Panc1 (cell line): ENCODE data around the gene LINC00305. TPM values are rescaled to one million over a fixed set of nuclear protein-coding genes. Genes with fewer than 3 reads are reported as not detected.

Experiments
- ATAC-seq: fragments of 200-7000 bp; cut with Tn5 transposase; 2 replicates; pipeline ENCODE4 v1.9.1; 2020; ENCODE audit warnings: mild to moderate bottlenecking, moderate library complexity
- BruUV-seq: library from RNA; stranded (reverse); fragments of 400-500 nt; replicated peaks from 2 replicates; lab custom pipeline; 2021; lab: Mats Ljungman, UMichigan
- CTCF ChIA-PET: fragments of 300-600 bp; sonication (Branson Sonifier 250); formaldehyde crosslinking; loops from one replicate; lab custom pipeline; 2022; ENCODE audit warnings: antibody characterized with exemption; lab: Charles Lee
- POLR2A ChIA-PET: fragments of 300-600 bp; sonication (Branson Sonifier 250); formaldehyde crosslinking; loops from one replicate; lab custom pipeline; 2022; ENCODE audit warnings: antibody characterized with exemption; lab: Charles Lee
- DNase-seq: peaks from one replicate; pipeline ENCODE4 v3.0.0-alpha.2; 2010; ENCODE audit warnings: low read depth, low spot score
- H3K27ac ChIP-seq: 2 replicates; pipeline ENCODE4 v1.5.1; 2011; ENCODE audit warnings: mild to moderate bottlenecking, low read length, inconsistent platforms
- H3K27me3 ChIP-seq: fragments of 200-500 bp; sonication (Bioruptor generic); 2 replicates; pipeline ENCODE4 v1.6.0; 2014; ENCODE audit warnings: low read length, inconsistent platforms; ENCODE audit not compliant: control insufficient read depth, insufficient read depth
- H3K36me3 ChIP-seq: fragments of 200-500 bp; sonication (Bioruptor generic); 2 replicates; pipeline ENCODE4 v1.5.1; 2014; ENCODE audit warnings: inconsistent platforms, mild to moderate bottlenecking, low read length, moderate library complexity; ENCODE audit not compliant: control insufficient read depth, insufficient read depth
- H3K4me1 ChIP-seq: 2 replicates; pipeline ENCODE4 v1.5.1; 2011; ENCODE audit warnings: inconsistent platforms, mild to moderate bottlenecking, low read length, moderate library complexity; ENCODE audit not compliant: control insufficient read depth, insufficient read depth
- H3K4me3 ChIP-seq, 2 experiments: 2 replicates each; pipeline ENCODE4 v1.5.1; 2011 to 2012; ENCODE audit warnings: low read depth in 2 of 2, low read length in 2 of 2, mild to moderate bottlenecking in 2 of 2, inconsistent platforms in 1 of 2, moderate library complexity in 1 of 2
- H3K9me3 ChIP-seq: fragments of 200-500 bp; sonication (Bioruptor generic); 2 replicates; pipeline ENCODE4 v1.5.1; 2014; ENCODE audit warnings: low read depth, mild to moderate bottlenecking, inconsistent platforms, low read length, moderate library complexity; ENCODE audit not compliant: control insufficient read depth, insufficient read depth
- CTCF ChIP-seq: fragments of 450-650 bp; IDR thresholded peaks from 2 replicates; pipeline ENCODE4 v1.5.1; 2017; ENCODE audit warnings: mild to moderate bottlenecking
- POLR2AphosphoS5 ChIP-seq: IDR thresholded peaks from 2 replicates; pipeline ENCODE4 v1.6.1; 2012; ENCODE audit warnings: mild to moderate bottlenecking, low read depth, low read length, moderate library complexity
- REST ChIP-seq, 2 experiments: IDR thresholded peaks; 2 replicates each; pipeline ENCODE4 v1.6.1; 2011 to 2012; ENCODE audit warnings: low read depth in 2 of 2, control low read depth in 1 of 2, low read length in 1 of 2, mild to moderate bottlenecking in 1 of 2, moderate library complexity in 1 of 2; ENCODE audit not compliant: insufficient read depth in 1 of 2
- SIN3A ChIP-seq: IDR thresholded peaks from 2 replicates; pipeline ENCODE4 v1.6.1; 2012; ENCODE audit warnings: low read depth, mild to moderate bottlenecking, low read length, moderate library complexity, borderline replicate concordance; ENCODE audit not compliant: insufficient read depth
- TCF7L2 ChIP-seq: IDR thresholded peaks from 2 replicates; pipeline ENCODE4 v1.6.1; 2011; ENCODE audit warnings: mild to moderate bottlenecking, low read depth, low read length, inconsistent platforms
- in situ Hi-C: cut with HindIII; loops from 2 replicates; pipeline ENCODE4 v1.10.0; 2016; ENCODE audit warnings: low sequenced_read_pairs, low pct_unique_long_range_greater_than_20kb
- intact Hi-C: fragments of 100-400 bp; cut with micrococcal nuclease; formaldehyde crosslinking; loops from one replicate; pipeline ENCODE4 v1.10.0; 2022; ENCODE audit not compliant: unreplicated experiment
- total RNA-seq: library from RNA; stranded (reverse); gene quantifications from one replicate; pipeline ENCODE4 v1.2.1, GENCODE V29; 2021; ENCODE audit not compliant: unreplicated experiment

Gene LINC00305
- total RNA-seq, 1 experiment from 2014 or later: not detected

GRCh38 chr18:64137914-64138313, 11.0 kb downstream of the LINC00305 start:
- CTCF ChIA-PET: no interaction called here

GRCh38 chr18:64134044-64134747, 14.7 kb downstream of the LINC00305 start:
- H3K36me3 ChIP-seq: no peaks in the 10 kb centered on the region
- ATAC-seq (no peak), DNase-seq (no peak)
- H3K27ac ChIP-seq: no peak overlapping the region
- TF ChIP-seq REST (IDR thresholded peaks at IDR 0.05; ENCODE audit: insufficient read depth in 1 of 2, low read depth in 2 of 2, low read length in 1 of 2) (no peak), TCF7L2 (no peak), SIN3A (no peak), POLR2AphosphoS5 (no peak), CTCF (no peak)
- ChIA-PET POLR2A (no interaction called here), CTCF (no interaction called here)
- no TSS peak for BruUV-seq
- no peaks in the 10 kb centered on the region for H3K27me3 ChIP-seq
- in situ Hi-C loops: no loop called here
- no peak overlapping the region for H3K4me3 ChIP-seq
- no peaks in the 10 kb centered on the region for H3K4me1 ChIP-seq
- H3K9me3 ChIP-seq: no peaks in the 10 kb centered on the region
- intact Hi-C loops: no loop called here

More at GRCh38 chr18:64137914-64138313, 11.0 kb downstream of the LINC00305 start:
- no peaks in the 10 kb centered on the region for H3K36me3 ChIP-seq
- BruUV-seq: no TSS peak
- no peak for ATAC-seq
- no peak overlapping the region for H3K4me3 ChIP-seq
- no peaks in the 10 kb centered on the region for H3K9me3 ChIP-seq
- in situ Hi-C loops: no loop called here
- H3K27ac ChIP-seq: no peak overlapping the region
- TF ChIP-seq SIN3A (no peak), TCF7L2 (no peak), CTCF (no peak), REST (IDR thresholded peaks at IDR 0.05; ENCODE audit: insufficient read depth in 1 of 2, low read depth in 2 of 2, low read length in 1 of 2) (no peak), POLR2AphosphoS5 (no peak)
- no peak for DNase-seq
- H3K4me1 ChIP-seq: no peaks in the 10 kb centered on the region
- POLR2A ChIA-PET: no interaction called here
- intact Hi-C loops: no loop called here
- no peaks in the 10 kb centered on the region for H3K27me3 ChIP-seq
